H1 (cell line): ENCODE data around the gene SOCS7. TPM values are rescaled to one million over a fixed set of nuclear protein-coding genes. Genes with fewer than 3 reads are reported as not detected.

ENCODE experiments used
- CTCF ChIA-PET: fragments of 300-600 bp; sonication (Branson Sonifier 250); formaldehyde crosslinking; loops from one replicate; lab custom pipeline; 2021; ENCODE audit not compliant: partially characterized antibody; lab: Charles Lee
- POLR2A ChIA-PET: fragments of 300-600 bp; sonication (Branson Sonifier 250); formaldehyde crosslinking; loops from one replicate; lab custom pipeline; 2021; ENCODE audit warnings: inconsistent platforms; ENCODE audit not compliant: partially characterized antibody; lab: Charles Lee
- DNase-seq, 2 experiments: peaks; one replicate each; pipeline versions ENCODE4 v3.0.0 to v3.0.0-alpha.2; 2010 to 2022; ENCODE audit warnings: low spot score in 2 of 2, low read depth in 1 of 2, mixed read lengths in 1 of 2
- FAIRE-seq: peaks from 2 replicates; lab custom pipeline; 2011; peaks lifted over from hg19 to GRCh38; lab: Jason Lieb, UNC
- H2AFZ ChIP-seq: 2 replicates; pipeline ENCODE4 v1.8.1; 2012; ENCODE audit warnings: low read length, inconsistent platforms
- H2AK5ac ChIP-seq: 2 replicates; pipeline ENCODE4 v1.6.1; 2013; ENCODE audit warnings: low read depth, low read length
- H2BK120ac ChIP-seq: replicated peaks from 2 replicates; pipeline ENCODE3; 2013; ENCODE audit warnings: low read depth, low read length, inconsistent platforms
- H2BK12ac ChIP-seq: 2 replicates; pipeline ENCODE4 v1.6.1; 2013; ENCODE audit warnings: low read depth, low read length
- H2BK15ac ChIP-seq: 2 replicates; pipeline ENCODE4 v1.6.1; 2013; ENCODE audit warnings: low read length
- H2BK20ac ChIP-seq: 2 replicates; pipeline ENCODE4 v1.6.1; 2013; ENCODE audit warnings: low read length
- H2BK5ac ChIP-seq: 2 replicates; pipeline ENCODE4 v1.6.1; 2013; ENCODE audit warnings: low read depth, low read length
- H3K14ac ChIP-seq: 2 replicates; pipeline ENCODE4 v1.6.1; 2013; ENCODE audit warnings: inconsistent platforms; ENCODE audit not compliant: insufficient read length
- H3K18ac ChIP-seq: 2 replicates; pipeline ENCODE4 v1.6.1; 2013; ENCODE audit warnings: low read length; ENCODE audit errors: extremely low read depth
- H3K23ac ChIP-seq: 2 replicates; pipeline ENCODE4 v1.6.1; 2013; ENCODE audit warnings: inconsistent platforms; ENCODE audit not compliant: insufficient read length
- H3K23me2 ChIP-seq: 2 replicates; pipeline ENCODE4 v1.6.1; 2013; ENCODE audit warnings: low read depth, low read length
- H3K27ac ChIP-seq: 2 replicates; pipeline ENCODE4 v1.6.1; 2011; ENCODE audit warnings: low read depth, low read length, inconsistent platforms
- H3K27me3 ChIP-seq, 4 experiments: replicated peaks in 1 of 4; 1 replicate in 1 of 4; 2 replicates in 3 of 4; pipeline versions ENCODE4 v1.6.1 to v1.8.1; 2011 to 2013; ENCODE audit warnings: low read length in 3 of 4, mild to moderate bottlenecking in 3 of 4, inconsistent platforms in 2 of 4, mixed read lengths in 2 of 4, moderate library complexity in 1 of 4; ENCODE audit not compliant: control insufficient read depth in 3 of 4, insufficient read depth in 3 of 4; ENCODE audit errors: extremely low read depth in 1 of 4
- H3K36me3 ChIP-seq, 4 experiments: 2 replicates each; pipeline versions ENCODE4 v1.6.1 to v1.8.1; 2011 to 2013; ENCODE audit warnings: mild to moderate bottlenecking in 4 of 4, low read length in 3 of 4, moderate library complexity in 2 of 4, control low read depth in 1 of 4, inconsistent platforms in 1 of 4; ENCODE audit not compliant: insufficient read depth in 4 of 4, control insufficient read depth in 2 of 4
- H3K4ac ChIP-seq: replicated peaks from 2 replicates; pipeline ENCODE3; 2013; ENCODE audit warnings: low read length, low read depth, mixed read lengths, inconsistent platforms; ENCODE audit not compliant: insufficient read length
- H3K4me1 ChIP-seq, 4 experiments: replicated peaks in 1 of 4; 1 replicate in 1 of 4; 2 replicates in 3 of 4; pipeline versions ENCODE4 v1.6.1 to v1.8.1; 2011 to 2013; ENCODE audit warnings: low read length in 3 of 4, inconsistent platforms in 2 of 4, mixed read lengths in 1 of 4; ENCODE audit not compliant: insufficient read depth in 4 of 4, control insufficient read depth in 3 of 4
- H3K4me2 ChIP-seq, 2 experiments: 2 replicates each; pipeline versions ENCODE4 v1.6.1 to v1.8.1; 2011 to 2013; ENCODE audit warnings: low read depth in 2 of 2, low read length in 2 of 2, control low read depth in 1 of 2, inconsistent platforms in 1 of 2, mild to moderate bottlenecking in 1 of 2; ENCODE audit not compliant: insufficient read depth in 1 of 2
- H3K4me3 ChIP-seq, 4 experiments: fragments of 200-600, 300-600 bp in 1 of 4; sonication (generic), shearing (Covaris generic), sonication (Bioruptor Twin) in 1 of 4; 2 replicates each; pipeline versions ENCODE4 v1.5.1 to v1.8.1; 2011 to 2016; ENCODE audit warnings: low read length in 4 of 4, low read depth in 3 of 4, control low read depth in 2 of 4, inconsistent platforms in 2 of 4, mild to moderate bottlenecking in 2 of 4, mixed read lengths in 1 of 4, moderate library complexity in 1 of 4; ENCODE audit not compliant: insufficient read depth in 2 of 4; ENCODE audit errors: extremely low read depth in 1 of 4
- H3K56ac ChIP-seq: replicated peaks from 2 replicates; pipeline ENCODE3; 2013; ENCODE audit warnings: low read depth, mild to moderate bottlenecking, mixed read lengths, low read length, inconsistent platforms; ENCODE audit not compliant: insufficient read length
- H3K79me1 ChIP-seq: 2 replicates; pipeline ENCODE4 v1.6.1; 2013; ENCODE audit warnings: low read depth, low read length, control low read depth
- H3K79me2 ChIP-seq, 2 experiments: 2 replicates each; pipeline versions ENCODE4 v1.6.1 to v1.8.1; 2012 to 2013; ENCODE audit warnings: low read length in 2 of 2, mild to moderate bottlenecking in 2 of 2, inconsistent platforms in 1 of 2; ENCODE audit not compliant: insufficient read depth in 2 of 2, control insufficient read depth in 1 of 2
- H3K9ac ChIP-seq, 4 experiments: replicated peaks in 1 of 4; 1 replicate in 1 of 4; 2 replicates in 3 of 4; pipeline versions ENCODE4 v1.6.1 to v1.8.1; 2011 to 2013; ENCODE audit warnings: low read depth in 3 of 4, low read length in 3 of 4, control low read depth in 2 of 4, mild to moderate bottlenecking in 2 of 4, moderate library complexity in 2 of 4, inconsistent platforms in 1 of 4; ENCODE audit errors: extremely low read depth in 1 of 4
- H3K9me3 ChIP-seq, 2 experiments: 2 replicates each; pipeline versions ENCODE4 v1.6.1 to v1.8.1; 2012 to 2013; ENCODE audit warnings: mild to moderate bottlenecking in 2 of 2, moderate library complexity in 2 of 2, control low read depth in 1 of 2, inconsistent platforms in 1 of 2, low read depth in 1 of 2, low read length in 1 of 2, mixed read lengths in 1 of 2; ENCODE audit not compliant: insufficient read depth in 2 of 2
- H4K20me1 ChIP-seq, 2 experiments: replicated peaks in 1 of 2; 2 replicates each; pipeline versions ENCODE3 to v1.8.1; 2011 to 2013; ENCODE audit warnings: inconsistent platforms in 2 of 2, low read length in 2 of 2, mild to moderate bottlenecking in 1 of 2; ENCODE audit not compliant: insufficient read depth in 2 of 2, control insufficient read depth in 1 of 2
- H4K5ac ChIP-seq: 2 replicates; pipeline ENCODE4 v1.6.1; 2013; ENCODE audit warnings: low read length, low read depth, mixed read lengths, inconsistent platforms; ENCODE audit not compliant: insufficient read length
- H4K8ac ChIP-seq: 2 replicates; pipeline ENCODE4 v1.8.0; 2013; ENCODE audit warnings: mild to moderate bottlenecking, moderate library complexity, low read length, inconsistent platforms; ENCODE audit not compliant: insufficient read depth; ENCODE audit errors: extremely low read depth
- H4K91ac ChIP-seq: replicated peaks from 2 replicates; pipeline ENCODE3; 2013; ENCODE audit warnings: low read length, mixed read lengths, inconsistent platforms; ENCODE audit not compliant: insufficient read length
- ASH2L ChIP-seq: fragments of 200-600, 300-600 bp; sonication (generic); IDR thresholded peaks from one replicate; pipeline ENCODE4 v1.7.1; 2017; ENCODE audit warnings: low read length
- BACH1 ChIP-seq: IDR thresholded peaks from 2 replicates; pipeline ENCODE4 v1.6.1; 2012; ENCODE audit warnings: low read length, improper control_type of control experiment
- CHD1 ChIP-seq: IDR thresholded peaks from 2 replicates; pipeline ENCODE4 v1.6.1; 2012; ENCODE audit warnings: low read depth, low read length, improper control_type of control experiment
- EGR1 ChIP-seq: IDR thresholded peaks from 2 replicates; pipeline ENCODE4 v1.6.1; 2011; ENCODE audit warnings: low read depth, low read length, borderline replicate concordance
- GABPA ChIP-seq: IDR thresholded peaks from 2 replicates; pipeline ENCODE4 v1.6.1; 2011; ENCODE audit warnings: mild to moderate bottlenecking, low read length, moderate library complexity, borderline replicate concordance; ENCODE audit not compliant: insufficient read depth
- JUN ChIP-seq: IDR thresholded peaks from 2 replicates; pipeline ENCODE4 v1.6.1; 2011; ENCODE audit warnings: low read depth, mild to moderate bottlenecking, improper control_type of control experiment, low read length
- SIN3A ChIP-seq, 2 experiments: IDR thresholded peaks in 1 of 2; conservative IDR thresholded peaks in 1 of 2; 2 replicates each; pipeline ENCODE4 v1.6.1; 2011 to 2012; ENCODE audit warnings: low read length in 2 of 2, improper control_type of control experiment in 1 of 2, low read depth in 1 of 2, mild to moderate bottlenecking in 1 of 2
- SP2 ChIP-seq: IDR thresholded peaks from 2 replicates; pipeline ENCODE4 v1.6.1; 2012; ENCODE audit warnings: mild to moderate bottlenecking, low read length, inconsistent platforms
- TCF12 ChIP-seq: IDR thresholded peaks from 2 replicates; pipeline ENCODE4 v1.6.1; 2011; ENCODE audit warnings: low read depth, mild to moderate bottlenecking, low read length
- WGBS, 2 experiments: shearing (Covaris generic) in 1 of 2; methylation state at CpG; one replicate each; pipeline versions ENCODE4 v1.1.6 to v1.1.7; 2013 to 2015; ENCODE audit warnings: low lambda C conversion rate in 2 of 2, mixed read lengths in 2 of 2, inconsistent platforms in 1 of 2, low coverage in 1 of 2, missing lambda C conversion rate in 1 of 2; ENCODE audit not compliant: insufficient replicate concordance in 2 of 2, insufficient coverage in 1 of 2, insufficient read length in 1 of 2; ENCODE audit errors: extremely low coverage in 1 of 2, missing lambda C conversion rate in 1 of 2; 5-methylcytosine and 5-hydroxymethylcytosine counted together
- polyA plus RNA-seq, 7 experiments: library from polyadenylated mRNA; depleted of rRNA in 3 of 7; stranded (reverse) in 5 of 7; unstranded in 2 of 7; fragments of >200 nt in 5 of 7; fragments of 200-250 nt in 2 of 7; gene quantifications; 1 replicate in 5 of 7; 2 replicates in 1 of 7; 4 replicates in 1 of 7; pipeline versions ENCODE4 v1.2.1 to v1.2.3, GENCODE V29; 2011 to 2013; ENCODE audit warnings: missing spikeins in 2 of 7, mixed read lengths in 2 of 7
- total RNA-seq: library from RNA; stranded (reverse); fragmentation: NEBNext Ultra II Directional; extraction: Animal tissue kit (Norgen Biotek cat#: 25700); gene quantifications from 2 replicates; pipeline ENCODE4 v1.2.1, GENCODE V29; 2021

SOCS7 gene
- total and polyA plus RNA-seq, 2 of the 8 experiments (the other 6 are each of a cell fraction or from before 2014, with no cell fraction given): 13.5 to 26.9 TPM

DNA sequence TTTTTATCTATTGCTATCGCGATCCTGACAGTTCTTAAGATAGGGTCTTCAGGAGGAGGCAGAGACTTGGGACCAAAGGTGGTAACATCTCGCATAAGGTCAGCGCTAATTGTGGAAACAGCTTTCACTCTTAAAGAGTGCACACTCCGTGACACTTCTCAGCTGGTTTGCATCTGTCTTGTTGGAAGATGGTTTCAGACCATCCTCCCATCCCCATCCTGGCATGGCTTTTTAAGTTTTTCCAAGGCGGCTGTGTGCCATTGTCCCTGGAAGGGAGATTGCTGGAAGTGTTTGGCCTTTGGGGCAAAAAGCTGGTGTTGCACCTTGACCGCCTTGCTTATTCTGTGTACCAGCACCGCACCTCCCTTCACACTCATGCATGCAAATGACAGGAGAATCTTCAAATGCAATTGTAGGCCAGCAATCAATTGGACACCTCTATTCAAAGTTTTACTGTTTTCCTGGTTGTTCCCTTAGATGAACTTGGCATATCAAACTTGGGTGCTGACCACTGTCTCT lies 1.5 kb downstream of the SOCS7 start:
- Histone ChIP-seq H3K4me1 (peaks cover 0 to 13% (median 4%) of the 10 kb centered on the region in 4 experiments; a peak in 5 of 7 replicates), H2AK5ac (no peak overlapping the region), H4K5ac (no peak overlapping the region), H3K9ac (peak overlapping the region in 2 of 4 experiments; percentile 16 to 25; a peak in 3 of 7 replicates), H3K23ac (no peak overlapping the region), H2BK5ac (no peak overlapping the region), H3K27ac (no peak overlapping the region), H4K20me1 (peaks cover 8 to 15% of the 10 kb centered on the region in 2 experiments), H3K9me3 (no peaks in the 10 kb centered on the region), H2BK120ac (no peak overlapping the region), H3K79me2 (peaks cover 0 to 50% of the 10 kb centered on the region in 2 experiments; a peak in 3 of 4 replicates), H3K4me3 (peak overlapping the region; percentile 67 to 87 (median 74)), H3K56ac (no peak overlapping the region), H3K4me2 (peak overlapping the region; percentile 73 to 95), H2BK12ac (no peak overlapping the region), H3K14ac (no peak overlapping the region), H3K4ac (no peak overlapping the region), H3K27me3 (no peaks in the 10 kb centered on the region; a peak in 1 of 7 replicates), H3K36me3 (no peaks in the 10 kb centered on the region; a peak in 1 of 8 replicates), H4K91ac (no peak overlapping the region), H2AFZ (no peak overlapping the region), H2BK15ac (no peak overlapping the region), H4K8ac (no peak overlapping the region; the same call in 1 of the 2 replicates), H3K23me2 (peaks cover 13% of the 10 kb centered on the region), H2BK20ac (no peak overlapping the region), H3K79me1 (peaks cover 6% of the 10 kb centered on the region; the same call in 1 of the 2 replicates), H3K18ac (no peak overlapping the region)
- 52% methylated on average over 8 of the region's 8 CpGs; no CpG with 5 or more reads in 1 of the 2 experiments for WGBS, 2 experiments
- no peak for FAIRE-seq
- TF ChIP-seq GABPA (no peak), JUN (no peak), CHD1 (no peak), SIN3A (conservative IDR thresholded peaks at IDR 0.05 in 1 of 2, IDR thresholded peaks at IDR 0.05 in 1 of 2; ENCODE audit: low read depth in 1 of 2, low read length in 2 of 2) (peak in 1 of 2 experiments; percentile 68; a peak in 2 of 4 replicates), EGR1 (no peak), SP2 (no peak), TCF12 (no peak), ASH2L (no peak), BACH1 (no peak)
- ChIA-PET POLR2A (interaction anchor here (0.6 to 8.9 kb wide), 11 partner anchors 9 to 65 kb away, joined by 3 to 70 read pairs (median 4); partner anchors contain the start of gene GPR179), CTCF (interaction anchor here (0.6 to 25.7 kb wide), 14 partner anchors 8 to 1865 kb away, joined by 3 to 400 read pairs (median 6); partner anchors contain the start of genes ARHGAP23 and GPR179)
- DNase-seq: no peak
